OCI-LY7 (cell line): ENCODE measurements around the gene TEX22. TPM values are rescaled to one million over a fixed set of nuclear protein-coding genes. Genes with fewer than 3 reads are reported as not detected.

Experiments
- BruUV-seq: library from RNA; stranded (reverse); fragments of 400-500 nt; replicated peaks from 2 replicates; lab custom pipeline; 2021; lab: Mats Ljungman, UMichigan
- CTCF ChIA-PET: fragments of 300-600 bp; sonication (Branson Sonifier 250); formaldehyde crosslinking; loops from one replicate; lab custom pipeline; 2022; ENCODE audit warnings: antibody characterized with exemption; ENCODE audit not compliant: unreplicated experiment; lab: Charles Lee
- POLR2A ChIA-PET: fragments of 300-600 bp; sonication (Branson Sonifier 250); formaldehyde crosslinking; loops from one replicate; lab custom pipeline; 2022; ENCODE audit warnings: antibody characterized with exemption; lab: Charles Lee
- DNase-seq: peaks from one replicate; pipeline ENCODE4 v3.0.0-alpha.2; 2015; ENCODE audit warnings: low spot score
- H2AFZ ChIP-seq: fragments of 200-600 bp; sonication (generic), shearing (Covaris generic); 2 replicates; pipeline ENCODE4 v1.6.1; 2014; ENCODE audit warnings: mild to moderate bottlenecking, antibody characterized with exemption, low read length, moderate library complexity
- H3K27ac ChIP-seq: fragments of 200-600 bp; sonication (generic); 2 replicates; pipeline ENCODE4 v1.5.1; 2014; ENCODE audit warnings: mixed run types, low read depth, mild to moderate bottlenecking, moderate library complexity, low read length, inconsistent platforms; ENCODE audit not compliant: poor library complexity, severe bottlenecking
- H3K36me3 ChIP-seq: fragments of 200-600 bp; sonication (generic); 2 replicates; pipeline ENCODE4 v1.6.1; 2014; ENCODE audit warnings: mild to moderate bottlenecking, antibody characterized with exemption, low read length, moderate library complexity, mixed read lengths; ENCODE audit not compliant: insufficient read depth
- H3K4me1 ChIP-seq: fragments of 200-600 bp; sonication (generic); 2 replicates; pipeline ENCODE4 v1.5.1; 2014; ENCODE audit warnings: mild to moderate bottlenecking, low read length; ENCODE audit not compliant: insufficient read depth, poor library complexity, severe bottlenecking
- H3K4me2 ChIP-seq: fragments of 200-600 bp; sonication (generic); 2 replicates; pipeline ENCODE4 v1.6.1; 2014; ENCODE audit warnings: mild to moderate bottlenecking, low read length
- H3K4me3 ChIP-seq: fragments of 200-600 bp; sonication (generic); 2 replicates; pipeline ENCODE4 v1.5.1; 2014; ENCODE audit warnings: mild to moderate bottlenecking, low read depth, low read length; ENCODE audit not compliant: poor library complexity, severe bottlenecking
- H3K79me2 ChIP-seq: fragments of 200-600 bp; sonication (generic); 2 replicates; pipeline ENCODE4 v1.6.1; 2016; ENCODE audit warnings: low read depth, mild to moderate bottlenecking, low read length, moderate library complexity, mixed read lengths; ENCODE audit not compliant: insufficient read depth
- H3K9me2 ChIP-seq: fragments of 200-600 bp; sonication (generic); 2 replicates; pipeline ENCODE4 v1.6.1; 2016; ENCODE audit warnings: mild to moderate bottlenecking, low read length, mixed read lengths; ENCODE audit not compliant: insufficient read depth
- H3K9me3 ChIP-seq: fragments of 200-600 bp; sonication (generic); 2 replicates; pipeline ENCODE4 v1.6.1; 2014; ENCODE audit warnings: mild to moderate bottlenecking, mixed run types, low read length, mixed read lengths
- H4K20me1 ChIP-seq: fragments of 200-600 bp; sonication (generic); 2 replicates; pipeline ENCODE4 v1.6.1; 2014; ENCODE audit warnings: mild to moderate bottlenecking, antibody characterized with exemption, low read length, moderate library complexity, mixed read lengths; ENCODE audit not compliant: insufficient read depth
- EZH2phosphoT487 ChIP-seq: fragments of 200-600 bp; sonication (generic); IDR thresholded peaks from 2 replicates; pipeline ENCODE4 v1.6.1; 2018; ENCODE audit warnings: low read depth, borderline replicate concordance, mild to moderate bottlenecking, mixed run types, antibody characterized with exemption, low read length, moderate library complexity, mixed read lengths
- intact Hi-C: fragments of 100-400 bp; cut with micrococcal nuclease; formaldehyde crosslinking; loops from one replicate; pipeline ENCODE4 v1.10.0; 2022; ENCODE audit not compliant: unreplicated experiment
- total RNA-seq, 2 experiments: library from RNA; depleted of rRNA in 1 of 2; stranded (reverse); fragments of >200 nt in 1 of 2; shearing (Covaris generic) in 1 of 2; gene quantifications; 2 replicates each; pipeline ENCODE4 v1.2.3, GENCODE V29; 2014 to 2022
- TF ChIP-seq, protein P1 (sequence below): fragments of 200-600 bp; sonication (generic); conservative IDR thresholded peaks from 2 replicates; pipeline ENCODE4 v1.5.1; 2014; ENCODE audit warnings: mild to moderate bottlenecking, antibody characterized with exemption, low read length, moderate library complexity, mixed read lengths

The TEX22 gene
- total RNA-seq, 2 experiments from 2014 or later, result 1.3 to 9.2 TPM

DNA sequence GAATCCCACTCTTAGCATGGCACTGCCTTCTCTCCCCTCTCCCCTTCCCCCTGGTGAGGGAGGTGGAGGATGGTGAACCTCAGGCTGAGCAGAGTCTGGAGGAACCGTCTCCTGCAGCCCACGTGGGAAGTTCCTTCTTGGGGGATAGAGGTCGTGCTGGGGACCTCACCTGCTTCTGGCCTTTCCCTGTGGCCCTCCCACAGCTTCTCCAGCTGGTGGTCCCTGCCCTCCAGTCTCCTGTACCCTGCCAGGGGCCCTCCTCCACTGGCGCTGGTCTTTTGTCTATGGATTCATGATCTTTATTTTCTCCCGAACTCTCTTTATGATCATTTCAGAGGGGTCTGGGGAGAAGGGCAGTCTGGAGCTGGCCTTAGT lies 12.3 kb downstream of the TEX22 start:
- Histone ChIP-seq H3K4me1 (peaks cover 7% of the 10 kb centered on the region), H3K9me3 (no peaks in the 10 kb centered on the region), H3K4me2 (no peak overlapping the region), H2AFZ (no peak overlapping the region), H3K36me3 (no peaks in the 10 kb centered on the region), H3K4me3 (no peak overlapping the region), H3K27ac (no peak overlapping the region), H3K9me2 (no peaks in the 10 kb centered on the region), H3K79me2 (no peaks in the 10 kb centered on the region), H4K20me1 (no peaks in the 10 kb centered on the region)
- ChIA-PET CTCF (no interaction called here), POLR2A (no interaction called here)
- intact Hi-C loops, result no loop called here
- DNase-seq, result no peak
- BruUV-seq, result no TSS peak
- TF ChIP-seq, protein P1, sequence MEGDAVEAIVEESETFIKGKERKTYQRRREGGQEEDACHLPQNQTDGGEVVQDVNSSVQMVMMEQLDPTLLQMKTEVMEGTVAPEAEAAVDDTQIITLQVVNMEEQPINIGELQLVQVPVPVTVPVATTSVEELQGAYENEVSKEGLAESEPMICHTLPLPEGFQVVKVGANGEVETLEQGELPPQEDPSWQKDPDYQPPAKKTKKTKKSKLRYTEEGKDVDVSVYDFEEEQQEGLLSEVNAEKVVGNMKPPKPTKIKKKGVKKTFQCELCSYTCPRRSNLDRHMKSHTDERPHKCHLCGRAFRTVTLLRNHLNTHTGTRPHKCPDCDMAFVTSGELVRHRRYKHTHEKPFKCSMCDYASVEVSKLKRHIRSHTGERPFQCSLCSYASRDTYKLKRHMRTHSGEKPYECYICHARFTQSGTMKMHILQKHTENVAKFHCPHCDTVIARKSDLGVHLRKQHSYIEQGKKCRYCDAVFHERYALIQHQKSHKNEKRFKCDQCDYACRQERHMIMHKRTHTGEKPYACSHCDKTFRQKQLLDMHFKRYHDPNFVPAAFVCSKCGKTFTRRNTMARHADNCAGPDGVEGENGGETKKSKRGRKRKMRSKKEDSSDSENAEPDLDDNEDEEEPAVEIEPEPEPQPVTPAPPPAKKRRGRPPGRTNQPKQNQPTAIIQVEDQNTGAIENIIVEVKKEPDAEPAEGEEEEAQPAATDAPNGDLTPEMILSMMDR, result no peak
- TF ChIP-seq EZH2phosphoT487, result no peak

DNA sequence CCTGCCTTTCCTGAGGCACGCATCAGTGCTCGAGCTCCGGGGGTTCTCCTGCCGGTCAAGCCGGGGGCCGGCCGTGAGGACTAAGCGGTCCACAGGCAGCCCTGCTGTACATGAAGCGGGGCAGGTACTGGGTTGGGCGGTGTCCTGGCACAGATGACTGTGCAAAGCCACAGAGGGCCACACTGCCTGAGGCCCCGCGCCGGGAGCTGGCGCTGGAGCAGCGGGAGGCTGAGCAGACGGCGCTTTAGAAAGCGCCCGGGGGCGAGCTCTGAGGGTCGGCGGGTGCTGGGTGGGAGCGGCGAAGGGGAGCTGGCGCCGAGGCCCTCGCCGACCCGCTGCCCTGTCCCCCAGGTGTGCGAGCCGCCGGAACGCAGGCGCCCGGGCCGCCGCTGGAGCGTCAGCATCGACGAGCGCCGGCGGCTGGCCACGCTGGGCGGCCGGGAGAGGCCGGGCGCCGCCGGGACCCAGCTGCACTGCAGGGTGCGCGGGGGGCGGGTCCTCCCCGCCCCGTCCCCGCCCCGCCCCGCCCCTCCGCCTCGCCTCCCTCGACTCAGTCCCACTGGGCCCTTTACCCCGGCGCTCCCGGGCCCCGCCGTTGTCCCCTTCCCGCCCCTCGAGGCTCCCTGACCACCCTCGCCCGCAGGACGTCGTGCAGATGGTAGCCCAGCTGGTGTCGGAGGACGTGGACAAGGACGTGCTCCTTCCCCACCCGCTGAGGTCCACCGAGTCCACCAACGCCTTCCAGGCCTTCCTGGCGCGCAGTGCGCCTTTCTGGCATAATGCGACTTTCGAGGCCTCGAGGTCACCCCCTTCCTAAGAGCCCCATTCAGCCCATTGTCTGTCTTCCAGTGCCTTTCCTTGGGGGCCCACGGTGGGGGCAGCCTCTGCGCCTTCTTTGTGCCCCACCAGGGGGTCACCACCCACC lies 12.9 kb downstream of the TEX22 start:
- intact Hi-C loops, result no loop called here
- no peaks in the 10 kb centered on the region for H3K9me3 ChIP-seq
- H4K20me1 ChIP-seq, result no peaks in the 10 kb centered on the region
- no peaks in the 10 kb centered on the region for H3K9me2 ChIP-seq
- ChIA-PET CTCF (no interaction called here), POLR2A (no interaction called here)
- H3K4me2 ChIP-seq, result peak overlapping the region; percentile 22; the same call in 1 of the 2 replicates
- H3K36me3 ChIP-seq, result no peaks in the 10 kb centered on the region
- no peaks in the 10 kb centered on the region for H3K79me2 ChIP-seq
- H3K27ac ChIP-seq, result no peak overlapping the region
- peaks cover 7% of the 10 kb centered on the region for H3K4me1 ChIP-seq
- DNase-seq, result no peak
- TF ChIP-seq EZH2phosphoT487, result no peak
- TF ChIP-seq, protein P1, result no peak
- BruUV-seq, result no TSS peak
- no peak overlapping the region for H2AFZ ChIP-seq
- no peak overlapping the region for H3K4me3 ChIP-seq
